Panc1 (cell line): ENCODE data around the gene NLRP7. TPM values are rescaled to one million over a fixed set of nuclear protein-coding genes. Genes with fewer than 3 reads are reported as not detected.

ENCODE experiments used
- ATAC-seq: fragments of 200-7000 bp; cut with Tn5 transposase; 2 replicates; pipeline ENCODE4 v1.9.1; 2020; ENCODE audit warnings: mild to moderate bottlenecking, moderate library complexity
- BruUV-seq: library from RNA; stranded (reverse); fragments of 400-500 nt; replicated peaks from 2 replicates; lab custom pipeline; 2021; lab: Mats Ljungman, UMichigan
- CTCF ChIA-PET: fragments of 300-600 bp; sonication (Branson Sonifier 250); formaldehyde crosslinking; loops from one replicate; lab custom pipeline; 2022; ENCODE audit warnings: antibody characterized with exemption; lab: Charles Lee
- POLR2A ChIA-PET: fragments of 300-600 bp; sonication (Branson Sonifier 250); formaldehyde crosslinking; loops from one replicate; lab custom pipeline; 2022; ENCODE audit warnings: antibody characterized with exemption; lab: Charles Lee
- DNase-seq: peaks from one replicate; pipeline ENCODE4 v3.0.0-alpha.2; 2010; ENCODE audit warnings: low read depth, low spot score
- H3K27ac ChIP-seq: 2 replicates; pipeline ENCODE4 v1.5.1; 2011; ENCODE audit warnings: mild to moderate bottlenecking, low read length, inconsistent platforms
- H3K27me3 ChIP-seq: fragments of 200-500 bp; sonication (Bioruptor generic); 2 replicates; pipeline ENCODE4 v1.6.0; 2014; ENCODE audit warnings: low read length, inconsistent platforms; ENCODE audit not compliant: control insufficient read depth, insufficient read depth
- H3K36me3 ChIP-seq: fragments of 200-500 bp; sonication (Bioruptor generic); 2 replicates; pipeline ENCODE4 v1.5.1; 2014; ENCODE audit warnings: inconsistent platforms, mild to moderate bottlenecking, low read length, moderate library complexity; ENCODE audit not compliant: control insufficient read depth, insufficient read depth
- H3K4me1 ChIP-seq: 2 replicates; pipeline ENCODE4 v1.5.1; 2011; ENCODE audit warnings: inconsistent platforms, mild to moderate bottlenecking, low read length, moderate library complexity; ENCODE audit not compliant: control insufficient read depth, insufficient read depth
- H3K4me3 ChIP-seq, 2 experiments: 2 replicates each; pipeline ENCODE4 v1.5.1; 2011 to 2012; ENCODE audit warnings: low read depth in 2 of 2, low read length in 2 of 2, mild to moderate bottlenecking in 2 of 2, inconsistent platforms in 1 of 2, moderate library complexity in 1 of 2
- H3K9me3 ChIP-seq: fragments of 200-500 bp; sonication (Bioruptor generic); 2 replicates; pipeline ENCODE4 v1.5.1; 2014; ENCODE audit warnings: low read depth, mild to moderate bottlenecking, inconsistent platforms, low read length, moderate library complexity; ENCODE audit not compliant: control insufficient read depth, insufficient read depth
- POLR2AphosphoS5 ChIP-seq: IDR thresholded peaks from 2 replicates; pipeline ENCODE4 v1.6.1; 2012; ENCODE audit warnings: mild to moderate bottlenecking, low read depth, low read length, moderate library complexity
- SIN3A ChIP-seq: IDR thresholded peaks from 2 replicates; pipeline ENCODE4 v1.6.1; 2012; ENCODE audit warnings: low read depth, mild to moderate bottlenecking, low read length, moderate library complexity, borderline replicate concordance; ENCODE audit not compliant: insufficient read depth
- TCF7L2 ChIP-seq: IDR thresholded peaks from 2 replicates; pipeline ENCODE4 v1.6.1; 2011; ENCODE audit warnings: mild to moderate bottlenecking, low read depth, low read length, inconsistent platforms
- in situ Hi-C: cut with HindIII; loops from 2 replicates; pipeline ENCODE4 v1.10.0; 2016; ENCODE audit warnings: low sequenced_read_pairs, low pct_unique_long_range_greater_than_20kb
- intact Hi-C: fragments of 100-400 bp; cut with micrococcal nuclease; formaldehyde crosslinking; loops from one replicate; pipeline ENCODE4 v1.10.0; 2022; ENCODE audit not compliant: unreplicated experiment
- total RNA-seq: library from RNA; stranded (reverse); gene quantifications from one replicate; pipeline ENCODE4 v1.2.1, GENCODE V29; 2021; ENCODE audit not compliant: unreplicated experiment
- TF ChIP-seq, protein P1 (sequence below), 2 experiments: IDR thresholded peaks; 2 replicates each; pipeline ENCODE4 v1.6.1; 2011 to 2012; ENCODE audit warnings: low read depth in 2 of 2, control low read depth in 1 of 2, low read length in 1 of 2, mild to moderate bottlenecking in 1 of 2, moderate library complexity in 1 of 2; ENCODE audit not compliant: insufficient read depth in 1 of 2
- TF ChIP-seq, protein P2 (sequence below): fragments of 450-650 bp; IDR thresholded peaks from 2 replicates; pipeline ENCODE4 v1.5.1; 2017; ENCODE audit warnings: mild to moderate bottlenecking

NLRP7 gene
- total RNA-seq, 1 experiment from 2014 or later, result not detected

DNA sequence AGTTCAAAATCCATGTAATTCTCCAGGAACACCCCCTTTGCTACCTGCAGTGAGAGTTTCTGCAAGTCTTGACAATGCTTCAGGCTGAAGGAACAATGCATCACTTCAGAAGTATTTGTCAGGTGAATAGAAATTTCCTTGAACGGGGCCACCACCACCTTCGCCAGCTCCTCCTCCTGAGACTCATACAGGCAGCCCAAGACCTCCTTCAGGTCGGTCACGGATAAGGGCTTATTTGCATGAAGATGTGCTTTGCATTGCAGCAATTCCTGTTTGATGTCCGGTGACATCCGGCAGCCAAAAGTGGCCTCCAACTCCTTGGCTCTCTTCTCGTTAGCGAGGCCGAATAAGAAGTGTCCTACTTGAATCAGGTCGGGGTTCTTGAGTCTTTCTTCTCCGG lies 8.4 kb downstream of the NLRP7 start:
- Histone ChIP-seq H3K27ac (no peak overlapping the region), H3K36me3 (no peaks in the 10 kb centered on the region), H3K27me3 (no peaks in the 10 kb centered on the region), H3K9me3 (no peaks in the 10 kb centered on the region), H3K4me1 (no peaks in the 10 kb centered on the region), H3K4me3 (no peak overlapping the region)
- BruUV-seq, result no TSS peak
- DNase-seq (no peak), ATAC-seq (no peak)
- POLR2A ChIA-PET, result no interaction called here
- in situ Hi-C loops (no loop called here), intact Hi-C loops (no loop called here)
- CTCF ChIA-PET, result interaction anchor here (0.6 kb wide), 1 partner anchor 31 kb away, joined by 3 read pairs; no protein-coding TSS in a partner anchor
- TF ChIP-seq, protein P1, sequence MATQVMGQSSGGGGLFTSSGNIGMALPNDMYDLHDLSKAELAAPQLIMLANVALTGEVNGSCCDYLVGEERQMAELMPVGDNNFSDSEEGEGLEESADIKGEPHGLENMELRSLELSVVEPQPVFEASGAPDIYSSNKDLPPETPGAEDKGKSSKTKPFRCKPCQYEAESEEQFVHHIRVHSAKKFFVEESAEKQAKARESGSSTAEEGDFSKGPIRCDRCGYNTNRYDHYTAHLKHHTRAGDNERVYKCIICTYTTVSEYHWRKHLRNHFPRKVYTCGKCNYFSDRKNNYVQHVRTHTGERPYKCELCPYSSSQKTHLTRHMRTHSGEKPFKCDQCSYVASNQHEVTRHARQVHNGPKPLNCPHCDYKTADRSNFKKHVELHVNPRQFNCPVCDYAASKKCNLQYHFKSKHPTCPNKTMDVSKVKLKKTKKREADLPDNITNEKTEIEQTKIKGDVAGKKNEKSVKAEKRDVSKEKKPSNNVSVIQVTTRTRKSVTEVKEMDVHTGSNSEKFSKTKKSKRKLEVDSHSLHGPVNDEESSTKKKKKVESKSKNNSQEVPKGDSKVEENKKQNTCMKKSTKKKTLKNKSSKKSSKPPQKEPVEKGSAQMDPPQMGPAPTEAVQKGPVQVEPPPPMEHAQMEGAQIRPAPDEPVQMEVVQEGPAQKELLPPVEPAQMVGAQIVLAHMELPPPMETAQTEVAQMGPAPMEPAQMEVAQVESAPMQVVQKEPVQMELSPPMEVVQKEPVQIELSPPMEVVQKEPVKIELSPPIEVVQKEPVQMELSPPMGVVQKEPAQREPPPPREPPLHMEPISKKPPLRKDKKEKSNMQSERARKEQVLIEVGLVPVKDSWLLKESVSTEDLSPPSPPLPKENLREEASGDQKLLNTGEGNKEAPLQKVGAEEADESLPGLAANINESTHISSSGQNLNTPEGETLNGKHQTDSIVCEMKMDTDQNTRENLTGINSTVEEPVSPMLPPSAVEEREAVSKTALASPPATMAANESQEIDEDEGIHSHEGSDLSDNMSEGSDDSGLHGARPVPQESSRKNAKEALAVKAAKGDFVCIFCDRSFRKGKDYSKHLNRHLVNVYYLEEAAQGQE (IDR thresholded peaks at IDR 0.05; ENCODE audit: insufficient read depth in 1 of 2, low read depth in 2 of 2, low read length in 1 of 2), result no peak
- TF ChIP-seq SIN3A, result no peak
- TF ChIP-seq POLR2AphosphoS5, result no peak
- no peak for TF ChIP-seq TCF7L2
- TF ChIP-seq, protein P2, sequence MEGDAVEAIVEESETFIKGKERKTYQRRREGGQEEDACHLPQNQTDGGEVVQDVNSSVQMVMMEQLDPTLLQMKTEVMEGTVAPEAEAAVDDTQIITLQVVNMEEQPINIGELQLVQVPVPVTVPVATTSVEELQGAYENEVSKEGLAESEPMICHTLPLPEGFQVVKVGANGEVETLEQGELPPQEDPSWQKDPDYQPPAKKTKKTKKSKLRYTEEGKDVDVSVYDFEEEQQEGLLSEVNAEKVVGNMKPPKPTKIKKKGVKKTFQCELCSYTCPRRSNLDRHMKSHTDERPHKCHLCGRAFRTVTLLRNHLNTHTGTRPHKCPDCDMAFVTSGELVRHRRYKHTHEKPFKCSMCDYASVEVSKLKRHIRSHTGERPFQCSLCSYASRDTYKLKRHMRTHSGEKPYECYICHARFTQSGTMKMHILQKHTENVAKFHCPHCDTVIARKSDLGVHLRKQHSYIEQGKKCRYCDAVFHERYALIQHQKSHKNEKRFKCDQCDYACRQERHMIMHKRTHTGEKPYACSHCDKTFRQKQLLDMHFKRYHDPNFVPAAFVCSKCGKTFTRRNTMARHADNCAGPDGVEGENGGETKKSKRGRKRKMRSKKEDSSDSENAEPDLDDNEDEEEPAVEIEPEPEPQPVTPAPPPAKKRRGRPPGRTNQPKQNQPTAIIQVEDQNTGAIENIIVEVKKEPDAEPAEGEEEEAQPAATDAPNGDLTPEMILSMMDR, result no peak

DNA sequence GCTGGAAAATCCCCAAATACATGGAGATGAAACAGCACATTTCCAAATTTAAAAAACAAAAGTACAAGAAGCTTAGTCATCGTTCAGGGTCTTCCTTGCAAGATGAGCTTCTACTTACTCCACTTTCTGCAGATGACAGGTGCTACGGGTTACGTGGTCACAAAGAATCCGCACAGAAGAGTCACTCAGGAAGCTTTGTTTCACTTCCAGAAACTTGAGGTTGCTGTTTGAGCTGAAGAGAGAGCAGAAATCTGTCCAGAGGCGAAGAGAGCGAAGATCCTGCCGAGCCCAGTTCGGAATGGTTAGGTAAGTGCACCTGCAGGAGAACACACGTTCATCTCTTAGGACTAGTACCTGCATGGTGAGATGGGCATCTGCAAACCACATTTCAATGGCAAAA lies 9.4 kb downstream of the NLRP7 start:
- POLR2A ChIA-PET, result interaction anchor here (0.7 kb wide), 1 partner anchor 361 kb away, joined by 10 read pairs; no protein-coding TSS in a partner anchor
- no TSS peak for BruUV-seq
- Histone ChIP-seq H3K36me3 (no peaks in the 10 kb centered on the region), H3K4me1 (no peaks in the 10 kb centered on the region), H3K27me3 (no peaks in the 10 kb centered on the region), H3K4me3 (no peak overlapping the region), H3K27ac (no peak overlapping the region), H3K9me3 (no peaks in the 10 kb centered on the region)
- in situ Hi-C loops, result no loop called here
- CTCF ChIA-PET, result interaction anchor here (0.7 kb wide), 1 partner anchor 10 kb away, joined by 5 read pairs; no protein-coding TSS in a partner anchor
- ATAC-seq, result no peak
- no peak for DNase-seq
- intact Hi-C loops, result no loop called here
- TF ChIP-seq, protein P2, result no peak
- TF ChIP-seq SIN3A (no peak), POLR2AphosphoS5 (no peak), TCF7L2 (no peak)
- TF ChIP-seq, protein P1 (IDR thresholded peaks at IDR 0.05; ENCODE audit: insufficient read depth in 1 of 2, low read depth in 2 of 2, low read length in 1 of 2), result no peak
